HepG2 (cell line): ENCODE data around the gene C19orf47. TPM values are rescaled to one million over a fixed set of nuclear protein-coding genes. Genes with fewer than 3 reads are reported as not detected.

ENCODE experiments used
- ARID5B ChIP-seq: IDR thresholded peaks from 2 replicates; pipeline ENCODE4 v1.4.0; 2020; ENCODE audit warnings: mild to moderate bottlenecking, missing genetic modification reagents
- ARNT ChIP-seq: fragments of 450-650 bp; IDR thresholded peaks from 2 replicates; pipeline ENCODE4 v1.6.1; 2017
- FOXC1 ChIP-seq: sonication (generic); formaldehyde crosslinking; IDR thresholded peaks from 2 replicates; pipeline ENCODE4 v1.8.0; 2022; ENCODE audit warnings: mild to moderate bottlenecking, missing genetic modification reagents, borderline replicate concordance
- GFI1 ChIP-seq: sonication (generic); formaldehyde crosslinking; IDR thresholded peaks from 2 replicates; pipeline ENCODE4 v1.5.0; 2020; ENCODE audit warnings: missing genetic modification reagents, mild to moderate bottlenecking, borderline replicate concordance
- HCFC1 ChIP-seq: fragments of 150-350 bp; IDR thresholded peaks from 2 replicates; pipeline ENCODE4 v1.6.1; 2014; ENCODE audit warnings: low read depth, low read length
- HMG20A ChIP-seq: IDR thresholded peaks from 2 replicates; pipeline ENCODE4 v1.6.1; 2016; ENCODE audit warnings: borderline replicate concordance
- HOXA3 ChIP-seq: sonication (generic); formaldehyde crosslinking; IDR thresholded peaks from 2 replicates; pipeline ENCODE4 v1.5.0; 2020; ENCODE audit warnings: missing genetic modification reagents
- IRF2 ChIP-seq: IDR thresholded peaks from 2 replicates; pipeline ENCODE4 v1.6.1; 2018; ENCODE audit warnings: missing genetic modification reagents, missing compliant biosample characterization
- IRF9 ChIP-seq: sonication (generic); formaldehyde crosslinking; IDR thresholded peaks from 2 replicates; pipeline ENCODE4 v1.8.0; 2022; ENCODE audit warnings: missing genetic modification reagents, mild to moderate bottlenecking, borderline replicate concordance
- KLF16 ChIP-seq, 2 experiments: sonication (generic) in 1 of 2; formaldehyde crosslinking in 1 of 2; IDR thresholded peaks; 2 replicates each; pipeline versions ENCODE4 v1.6.1 to v1.8.0; 2016 to 2023; ENCODE audit warnings: missing genetic modification reagents in 2 of 2, missing compliant biosample characterization in 1 of 2
- PHF21A ChIP-seq: sonication (generic); formaldehyde crosslinking; IDR thresholded peaks from 2 replicates; pipeline ENCODE4 v1.5.0; 2020; ENCODE audit warnings: mild to moderate bottlenecking, missing genetic modification reagents
- PTBP1 ChIP-seq: fragments of 200-400 bp; formaldehyde crosslinking; IDR thresholded peaks from 2 replicates; pipeline ENCODE4 v1.6.1; 2018; ENCODE audit warnings: low read length, low read depth; ENCODE audit not compliant: poor library complexity, severe bottlenecking
- SOX6 ChIP-seq, 2 experiments: fragments of 450-650 bp in 1 of 2; sonication (generic) in 1 of 2; formaldehyde crosslinking in 1 of 2; IDR thresholded peaks; 2 replicates each; pipeline versions ENCODE4 v1.4.0 to v1.6.1; 2017 to 2020; ENCODE audit warnings: antibody characterized with exemption in 1 of 2, mild to moderate bottlenecking in 1 of 2, missing genetic modification reagents in 1 of 2
- SP4 ChIP-seq: sonication (generic); formaldehyde crosslinking; IDR thresholded peaks from 2 replicates; pipeline ENCODE4 v1.8.1; 2023; ENCODE audit warnings: mild to moderate bottlenecking, missing genetic modification reagents
- TCF7L2 ChIP-seq: IDR thresholded peaks from 2 replicates; pipeline ENCODE4 v1.6.1; 2011; ENCODE audit warnings: mild to moderate bottlenecking, low read depth, low read length, moderate library complexity
- THAP7 ChIP-seq: sonication (generic); formaldehyde crosslinking; IDR thresholded peaks from 2 replicates; pipeline ENCODE4 v1.8.1; 2023; ENCODE audit warnings: mild to moderate bottlenecking, missing genetic modification reagents
- ZMYM4 ChIP-seq: sonication (generic); formaldehyde crosslinking; IDR thresholded peaks from 2 replicates; pipeline ENCODE4 v1.8.1; 2023; ENCODE audit warnings: mild to moderate bottlenecking, missing genetic modification reagents
- ZNF180 ChIP-seq: sonication (generic); formaldehyde crosslinking; IDR thresholded peaks from 2 replicates; pipeline ENCODE4 v1.4.0; 2020; ENCODE audit warnings: low read depth, missing genetic modification reagents, borderline replicate concordance
- ZNF337 ChIP-seq: sonication (generic); formaldehyde crosslinking; IDR thresholded peaks from 2 replicates; pipeline ENCODE4 v1.5.1; 2020; ENCODE audit warnings: missing genetic modification reagents, low read depth, mild to moderate bottlenecking, borderline replicate concordance
- ZNF44 ChIP-seq: sonication (generic); formaldehyde crosslinking; IDR thresholded peaks from 2 replicates; pipeline ENCODE4 v1.5.1; 2020; ENCODE audit warnings: mild to moderate bottlenecking, missing genetic modification reagents
- ZNF607 ChIP-seq: sonication (generic); formaldehyde crosslinking; IDR thresholded peaks from 2 replicates; pipeline ENCODE4 v1.5.1; 2020; ENCODE audit warnings: missing genetic modification reagents, mild to moderate bottlenecking, borderline replicate concordance
- ZNF660 ChIP-seq: sonication (generic); formaldehyde crosslinking; IDR thresholded peaks from 2 replicates; pipeline ENCODE4 v1.5.1; 2020; ENCODE audit warnings: mild to moderate bottlenecking, low read depth, missing genetic modification reagents, borderline replicate concordance
- ZNF713 ChIP-seq: sonication (generic); formaldehyde crosslinking; IDR thresholded peaks from 2 replicates; pipeline ENCODE4 v1.4.0; 2020; ENCODE audit warnings: mild to moderate bottlenecking, missing genetic modification reagents
- ZZZ3 ChIP-seq: sonication (generic); formaldehyde crosslinking; IDR thresholded peaks from 2 replicates; pipeline ENCODE4 v1.4.0; 2020; ENCODE audit warnings: missing genetic modification reagents, mild to moderate bottlenecking, borderline replicate concordance
- polyA plus RNA-seq, 8 experiments: library from polyadenylated mRNA; depleted of rRNA in 3 of 8; stranded (reverse) in 7 of 8; unstranded in 1 of 8; fragments of >200 nt; fragmentation: Illumina TruSeq in 4 of 8; extraction: Trizol in 4 of 8; gene quantifications; 2 replicates each; pipeline versions ENCODE4 v1.2.1 to v1.2.3, GENCODE V29; 2011 to 2016; ENCODE audit warnings: low read depth in 4 of 8, missing spikeins in 1 of 8, mixed read lengths in 1 of 8; ENCODE audit not compliant: insufficient read depth in 1 of 8
- total RNA-seq, 5 experiments: library from RNA; depleted of rRNA; stranded (reverse); fragments of >200 nt; fragmentation: Illumina TruSeq; extraction: Trizol; gene quantifications; 2 replicates each; pipeline ENCODE4 v1.2.3, GENCODE V29; 2016; ENCODE audit warnings: low read depth in 1 of 5

Gene C19orf47
- total and polyA plus RNA-seq, 2 of the 13 experiments (the other 11 are each of a cell fraction or from before 2014, with no cell fraction given), result 8.1 to 10.6 TPM

GRCh38 chr19:40348125-40348913, at the start of gene C19orf47, which contains the start of gene PLD3 (continued):
- TF ChIP-seq ZNF180 (CRISPR knock-in tag) (no peak), ZNF607 (CRISPR knock-in tag) (0 out of 2 replicates have a peak, but pooled peaks have one; percentile 23), ZNF713 (CRISPR knock-in tag) (no peak), HMG20A (CRISPR knock-in tag) (no peak), ARNT (no peak), ZNF337 (CRISPR knock-in tag) (0 out of 2 replicates have a peak, but pooled peaks have one; percentile 30), HCFC1 (peak; percentile 65; the same call in 1 of the 2 replicates), ZZZ3 (CRISPR knock-in tag) (peak; percentile 65; the same call in 1 of the 2 replicates), GFI1 (CRISPR knock-in tag) (0 out of 2 replicates have a peak, but pooled peaks have one; percentile 43), ZMYM4 (CRISPR knock-in tag) (peak; percentile 90), PHF21A (peak; percentile 85), ZNF44 (0 out of 2 replicates have a peak, but pooled peaks have one; percentile 17), IRF9 (CRISPR knock-in tag) (peak; percentile 85), PTBP1 (no peak), SP4 (CRISPR knock-in tag) (peak; percentile 30; the same call in 1 of the 2 replicates), HOXA3 (CRISPR knock-in tag) (peak; percentile 95), ARID5B (CRISPR knock-in tag) (peak; percentile 65), SOX6 (IDR thresholded peaks at IDR 0.05) (no peak), SOX6 (CRISPR knock-in tag; IDR thresholded peaks at IDR 0.05) (peak; percentile 63), ZNF660 (CRISPR knock-in tag) (no peak), FOXC1 (CRISPR knock-in tag) (peak; percentile 14; the same call in 1 of the 2 replicates), KLF16 (CRISPR knock-in tag; IDR thresholded peaks at IDR 0.05) (0 out of 4 replicates have a peak, but pooled peaks of 1 of the 2 experiments have one; percentile 69), TCF7L2 (no peak), IRF2 (CRISPR knock-in tag) (peak; percentile 87; the same call in 1 of the 2 replicates), THAP7 (0 out of 2 replicates have a peak, but pooled peaks have one; percentile 24)
